Panc1 (cell line): Measurements from ENCODE around the gene C20orf204. TPM values are rescaled to one million over a fixed set of nuclear protein-coding genes. Genes with fewer than 3 reads are reported as not detected.

Experiments
- ATAC-seq: fragments of 200-7000 bp; cut with Tn5 transposase; 2 replicates; pipeline ENCODE4 v1.9.1; 2020; ENCODE audit warnings: mild to moderate bottlenecking, moderate library complexity
- BruUV-seq: library from RNA; stranded (reverse); fragments of 400-500 nt; replicated peaks from 2 replicates; lab custom pipeline; 2021; lab: Mats Ljungman, UMichigan
- CTCF ChIA-PET: fragments of 300-600 bp; sonication (Branson Sonifier 250); formaldehyde crosslinking; loops from one replicate; lab custom pipeline; 2022; ENCODE audit warnings: antibody characterized with exemption; lab: Charles Lee
- POLR2A ChIA-PET: fragments of 300-600 bp; sonication (Branson Sonifier 250); formaldehyde crosslinking; loops from one replicate; lab custom pipeline; 2022; ENCODE audit warnings: antibody characterized with exemption; lab: Charles Lee
- DNase-seq: peaks from one replicate; pipeline ENCODE4 v3.0.0-alpha.2; 2010; ENCODE audit warnings: low read depth, low spot score
- H3K27ac ChIP-seq: 2 replicates; pipeline ENCODE4 v1.5.1; 2011; ENCODE audit warnings: mild to moderate bottlenecking, low read length, inconsistent platforms
- H3K27me3 ChIP-seq: fragments of 200-500 bp; sonication (Bioruptor generic); 2 replicates; pipeline ENCODE4 v1.6.0; 2014; ENCODE audit warnings: low read length, inconsistent platforms; ENCODE audit not compliant: control insufficient read depth, insufficient read depth
- H3K36me3 ChIP-seq: fragments of 200-500 bp; sonication (Bioruptor generic); 2 replicates; pipeline ENCODE4 v1.5.1; 2014; ENCODE audit warnings: inconsistent platforms, mild to moderate bottlenecking, low read length, moderate library complexity; ENCODE audit not compliant: control insufficient read depth, insufficient read depth
- H3K4me1 ChIP-seq: 2 replicates; pipeline ENCODE4 v1.5.1; 2011; ENCODE audit warnings: inconsistent platforms, mild to moderate bottlenecking, low read length, moderate library complexity; ENCODE audit not compliant: control insufficient read depth, insufficient read depth
- H3K4me3 ChIP-seq, 2 experiments: 2 replicates each; pipeline ENCODE4 v1.5.1; 2011 to 2012; ENCODE audit warnings: low read depth in 2 of 2, low read length in 2 of 2, mild to moderate bottlenecking in 2 of 2, inconsistent platforms in 1 of 2, moderate library complexity in 1 of 2
- H3K9me3 ChIP-seq: fragments of 200-500 bp; sonication (Bioruptor generic); 2 replicates; pipeline ENCODE4 v1.5.1; 2014; ENCODE audit warnings: low read depth, mild to moderate bottlenecking, inconsistent platforms, low read length, moderate library complexity; ENCODE audit not compliant: control insufficient read depth, insufficient read depth
- CTCF ChIP-seq: fragments of 450-650 bp; IDR thresholded peaks from 2 replicates; pipeline ENCODE4 v1.5.1; 2017; ENCODE audit warnings: mild to moderate bottlenecking
- POLR2AphosphoS5 ChIP-seq: IDR thresholded peaks from 2 replicates; pipeline ENCODE4 v1.6.1; 2012; ENCODE audit warnings: mild to moderate bottlenecking, low read depth, low read length, moderate library complexity
- REST ChIP-seq, 2 experiments: IDR thresholded peaks; 2 replicates each; pipeline ENCODE4 v1.6.1; 2011 to 2012; ENCODE audit warnings: low read depth in 2 of 2, control low read depth in 1 of 2, low read length in 1 of 2, mild to moderate bottlenecking in 1 of 2, moderate library complexity in 1 of 2; ENCODE audit not compliant: insufficient read depth in 1 of 2
- SIN3A ChIP-seq: IDR thresholded peaks from 2 replicates; pipeline ENCODE4 v1.6.1; 2012; ENCODE audit warnings: low read depth, mild to moderate bottlenecking, low read length, moderate library complexity, borderline replicate concordance; ENCODE audit not compliant: insufficient read depth
- TCF7L2 ChIP-seq: IDR thresholded peaks from 2 replicates; pipeline ENCODE4 v1.6.1; 2011; ENCODE audit warnings: mild to moderate bottlenecking, low read depth, low read length, inconsistent platforms
- in situ Hi-C: cut with HindIII; loops from 2 replicates; pipeline ENCODE4 v1.10.0; 2016; ENCODE audit warnings: low sequenced_read_pairs, low pct_unique_long_range_greater_than_20kb
- intact Hi-C: fragments of 100-400 bp; cut with micrococcal nuclease; formaldehyde crosslinking; loops from one replicate; pipeline ENCODE4 v1.10.0; 2022; ENCODE audit not compliant: unreplicated experiment
- total RNA-seq: library from RNA; stranded (reverse); gene quantifications from one replicate; pipeline ENCODE4 v1.2.1, GENCODE V29; 2021; ENCODE audit not compliant: unreplicated experiment

Gene C20orf204
- total RNA-seq, 1 experiment from 2014 or later: 1.9 TPM

- intact Hi-C loops: no loop called here
- Histone ChIP-seq H3K27ac (no peak overlapping the region), H3K4me3 (no peak overlapping the region), H3K9me3 (no peaks in the 10 kb centered on the region), H3K27me3 (no peaks in the 10 kb centered on the region), H3K4me1 (no peaks in the 10 kb centered on the region), H3K36me3 (peaks cover 18% of the 10 kb centered on the region)
- no peak for ATAC-seq
- no peak for TF ChIP-seq CTCF
- TF ChIP-seq REST (IDR thresholded peaks at IDR 0.05; ENCODE audit: insufficient read depth in 1 of 2, low read depth in 2 of 2, low read length in 1 of 2): no peak
- no peak for TF ChIP-seq SIN3A
- TF ChIP-seq TCF7L2: no peak
- TF ChIP-seq POLR2AphosphoS5: no peak
- in situ Hi-C loops: no loop called here
- DNase-seq: no peak
- POLR2A ChIA-PET: no interaction called here
- CTCF ChIA-PET: no interaction called here
- BruUV-seq: no TSS peak
Measured at GRCh38 chr20:64022671-64023360, 13.2 kb upstream of the C20orf204 start.

- intact Hi-C loops (no loop called here), in situ Hi-C loops (no loop called here)
- TF ChIP-seq SIN3A: no peak
- no peak for TF ChIP-seq POLR2AphosphoS5
- no peak for TF ChIP-seq CTCF
- no peak for TF ChIP-seq TCF7L2
- no peak for TF ChIP-seq REST (IDR thresholded peaks at IDR 0.05; ENCODE audit: insufficient read depth in 1 of 2, low read depth in 2 of 2, low read length in 1 of 2)
- Histone ChIP-seq H3K27ac (no peak overlapping the region), H3K36me3 (peaks cover 16% of the 10 kb centered on the region), H3K4me3 (no peak overlapping the region), H3K27me3 (no peaks in the 10 kb centered on the region), H3K4me1 (no peaks in the 10 kb centered on the region), H3K9me3 (no peaks in the 10 kb centered on the region)
- ATAC-seq (no peak), DNase-seq (no peak)
- no TSS peak for BruUV-seq
- ChIA-PET CTCF (no interaction called here), POLR2A (no interaction called here)
Measured at GRCh38 chr20:64023361-64024140, 12.4 kb upstream of the C20orf204 start.
